GM23338 (cell line): ENCODE data around the gene HDAC6.

Source experiments
- CTCF ChIP-seq, 2 experiments: fragments of 200-600 bp in 1 of 2; sonication (generic) in 1 of 2; conservative IDR thresholded peaks; 2 replicates each; pipeline versions ENCODE4 v1.5.1 to v1.6.1; 2016 to 2017; ENCODE audit warnings: antibody characterized with exemption in 2 of 2, low read depth in 2 of 2, mild to moderate bottlenecking in 2 of 2, moderate library complexity in 1 of 2
- EZH2 ChIP-seq: fragments of 200-600 bp; sonication (generic); IDR thresholded peaks from one replicate; pipeline ENCODE4 v1.8.0; 2017; ENCODE audit warnings: antibody characterized with exemption, mild to moderate bottlenecking, low read depth; ENCODE audit not compliant: unreplicated experiment
- EZH2phosphoT487 ChIP-seq: fragments of 200-600 bp; sonication (generic); IDR thresholded peaks from one replicate; pipeline ENCODE4 v1.8.1; 2018; ENCODE audit warnings: antibody characterized with exemption; ENCODE audit not compliant: unreplicated experiment
- POLR2AphosphoS5 ChIP-seq: IDR thresholded peaks from 2 replicates; pipeline ENCODE4 v1.6.1; 2016; ENCODE audit warnings: antibody characterized with exemption, low read depth
- TF ChIP-seq, protein P1 (sequence below): IDR thresholded peaks from one replicate; pipeline ENCODE4 v1.6.1; 2018; ENCODE audit warnings: antibody characterized with exemption; ENCODE audit not compliant: unreplicated experiment

DNA sequence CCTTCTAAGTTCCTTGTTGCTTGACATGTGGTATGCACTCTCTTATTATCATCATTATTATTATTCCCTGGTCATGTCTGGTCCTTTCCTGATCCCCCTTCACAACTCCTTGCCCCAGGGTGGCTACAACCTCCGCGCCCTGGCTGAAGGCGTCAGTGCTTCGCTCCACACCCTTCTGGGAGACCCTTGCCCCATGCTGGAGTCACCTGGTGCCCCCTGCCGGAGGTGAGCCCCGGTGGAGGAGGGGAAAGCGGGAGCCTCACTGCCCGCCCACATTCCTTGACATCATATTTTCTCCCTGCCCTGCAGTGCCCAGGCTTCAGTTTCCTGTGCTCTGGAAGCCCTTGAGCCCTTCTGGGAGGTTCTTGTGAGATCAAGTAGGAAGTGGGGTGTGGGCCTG, 13.4 kb downstream of the HDAC6 start:
- TF ChIP-seq CTCF (conservative IDR thresholded peaks at IDR 0.05; ENCODE audit: low read depth in 2 of 2) (no peak), POLR2AphosphoS5 (no peak), EZH2 (no peak), EZH2phosphoT487 (no peak)
- TF ChIP-seq, protein P1, sequence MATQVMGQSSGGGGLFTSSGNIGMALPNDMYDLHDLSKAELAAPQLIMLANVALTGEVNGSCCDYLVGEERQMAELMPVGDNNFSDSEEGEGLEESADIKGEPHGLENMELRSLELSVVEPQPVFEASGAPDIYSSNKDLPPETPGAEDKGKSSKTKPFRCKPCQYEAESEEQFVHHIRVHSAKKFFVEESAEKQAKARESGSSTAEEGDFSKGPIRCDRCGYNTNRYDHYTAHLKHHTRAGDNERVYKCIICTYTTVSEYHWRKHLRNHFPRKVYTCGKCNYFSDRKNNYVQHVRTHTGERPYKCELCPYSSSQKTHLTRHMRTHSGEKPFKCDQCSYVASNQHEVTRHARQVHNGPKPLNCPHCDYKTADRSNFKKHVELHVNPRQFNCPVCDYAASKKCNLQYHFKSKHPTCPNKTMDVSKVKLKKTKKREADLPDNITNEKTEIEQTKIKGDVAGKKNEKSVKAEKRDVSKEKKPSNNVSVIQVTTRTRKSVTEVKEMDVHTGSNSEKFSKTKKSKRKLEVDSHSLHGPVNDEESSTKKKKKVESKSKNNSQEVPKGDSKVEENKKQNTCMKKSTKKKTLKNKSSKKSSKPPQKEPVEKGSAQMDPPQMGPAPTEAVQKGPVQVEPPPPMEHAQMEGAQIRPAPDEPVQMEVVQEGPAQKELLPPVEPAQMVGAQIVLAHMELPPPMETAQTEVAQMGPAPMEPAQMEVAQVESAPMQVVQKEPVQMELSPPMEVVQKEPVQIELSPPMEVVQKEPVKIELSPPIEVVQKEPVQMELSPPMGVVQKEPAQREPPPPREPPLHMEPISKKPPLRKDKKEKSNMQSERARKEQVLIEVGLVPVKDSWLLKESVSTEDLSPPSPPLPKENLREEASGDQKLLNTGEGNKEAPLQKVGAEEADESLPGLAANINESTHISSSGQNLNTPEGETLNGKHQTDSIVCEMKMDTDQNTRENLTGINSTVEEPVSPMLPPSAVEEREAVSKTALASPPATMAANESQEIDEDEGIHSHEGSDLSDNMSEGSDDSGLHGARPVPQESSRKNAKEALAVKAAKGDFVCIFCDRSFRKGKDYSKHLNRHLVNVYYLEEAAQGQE = no peak
